GM12865 (cell line): Measurements from ENCODE around the gene SLCO3A1.

ENCODE experiments used
- DNase-seq: peaks from one replicate; pipeline ENCODE4 v3.0.0; 2010; ENCODE audit warnings: low read depth
- H3K4me3 ChIP-seq: 2 replicates; pipeline ENCODE4 v1.5.1; 2011; ENCODE audit warnings: mild to moderate bottlenecking, low read depth, low read length, control low read depth
- TF ChIP-seq, protein P1 (sequence below): IDR thresholded peaks from 2 replicates; pipeline ENCODE4 v1.5.1; 2011; ENCODE audit warnings: low read length, control low read depth, low read depth, inconsistent platforms; ENCODE audit not compliant: insufficient read depth; ENCODE audit errors: missing control alignments

The SLCO3A1 gene

DNA sequence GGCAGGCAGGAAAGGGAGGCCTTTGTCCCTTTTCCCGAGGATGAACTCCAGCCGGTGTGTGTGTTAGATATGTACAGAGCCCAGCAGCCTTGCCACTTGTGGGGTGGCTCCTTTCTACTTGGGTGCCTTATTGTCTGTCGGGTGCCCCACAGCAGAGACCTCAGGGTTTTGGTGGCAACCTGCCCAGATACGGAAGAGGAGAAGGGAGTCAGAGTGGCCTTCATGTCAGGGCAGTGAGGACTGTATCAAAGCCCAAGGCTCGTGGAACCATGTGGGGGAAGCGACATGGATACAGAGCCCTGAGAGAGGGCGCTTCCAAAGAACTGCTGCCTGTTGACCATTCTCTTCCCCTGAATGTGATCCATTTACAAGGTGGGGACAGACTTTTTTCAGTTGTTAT, 166.2 kb downstream of the SLCO3A1 start:
- DNase-seq, result no peak
- H3K4me3 ChIP-seq, result no peak overlapping the region
- TF ChIP-seq, protein P1, sequence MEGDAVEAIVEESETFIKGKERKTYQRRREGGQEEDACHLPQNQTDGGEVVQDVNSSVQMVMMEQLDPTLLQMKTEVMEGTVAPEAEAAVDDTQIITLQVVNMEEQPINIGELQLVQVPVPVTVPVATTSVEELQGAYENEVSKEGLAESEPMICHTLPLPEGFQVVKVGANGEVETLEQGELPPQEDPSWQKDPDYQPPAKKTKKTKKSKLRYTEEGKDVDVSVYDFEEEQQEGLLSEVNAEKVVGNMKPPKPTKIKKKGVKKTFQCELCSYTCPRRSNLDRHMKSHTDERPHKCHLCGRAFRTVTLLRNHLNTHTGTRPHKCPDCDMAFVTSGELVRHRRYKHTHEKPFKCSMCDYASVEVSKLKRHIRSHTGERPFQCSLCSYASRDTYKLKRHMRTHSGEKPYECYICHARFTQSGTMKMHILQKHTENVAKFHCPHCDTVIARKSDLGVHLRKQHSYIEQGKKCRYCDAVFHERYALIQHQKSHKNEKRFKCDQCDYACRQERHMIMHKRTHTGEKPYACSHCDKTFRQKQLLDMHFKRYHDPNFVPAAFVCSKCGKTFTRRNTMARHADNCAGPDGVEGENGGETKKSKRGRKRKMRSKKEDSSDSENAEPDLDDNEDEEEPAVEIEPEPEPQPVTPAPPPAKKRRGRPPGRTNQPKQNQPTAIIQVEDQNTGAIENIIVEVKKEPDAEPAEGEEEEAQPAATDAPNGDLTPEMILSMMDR, result no peak

DNA sequence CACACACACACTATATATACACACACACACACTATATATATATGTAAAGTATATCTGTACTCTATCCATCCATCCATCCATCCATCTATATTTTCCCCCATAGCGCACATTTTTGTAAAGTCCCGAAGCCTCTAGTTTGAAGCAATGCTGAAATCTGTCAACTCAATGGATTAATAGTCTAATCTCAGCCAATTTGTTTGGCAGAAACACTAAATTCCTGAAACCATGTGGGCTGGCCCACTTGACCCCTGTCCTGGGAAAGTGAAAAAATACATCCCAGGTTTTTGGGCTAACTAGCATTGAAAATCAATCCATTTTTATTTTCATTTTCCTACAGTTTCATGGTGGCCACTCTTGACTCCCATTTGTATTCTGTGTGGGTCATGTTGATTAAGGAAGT, 166.7 kb downstream of the SLCO3A1 start:
- H3K4me3 ChIP-seq, result no peak overlapping the region
- TF ChIP-seq, protein P1, result no peak
- DNase-seq, result no peak

DNA sequence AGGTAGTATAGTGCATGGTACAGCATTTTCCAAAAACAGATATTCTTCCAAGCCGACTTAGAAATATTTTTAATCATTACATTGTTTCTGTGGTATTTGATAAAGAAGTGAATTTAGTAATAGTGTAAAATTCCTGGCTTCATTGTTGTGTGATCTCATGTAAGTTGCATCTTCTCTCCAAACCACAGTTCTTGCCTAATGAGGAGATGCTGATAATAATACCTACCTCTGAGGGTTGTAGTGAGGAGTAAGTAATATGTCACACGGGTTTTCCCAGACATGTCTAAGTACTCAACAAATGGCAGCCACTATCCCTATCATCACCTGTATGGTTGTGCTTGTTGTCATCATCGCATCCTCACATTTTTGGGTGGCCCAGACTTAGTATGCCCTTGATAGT, 167.3 kb downstream of the SLCO3A1 start:
- TF ChIP-seq, protein P1, result no peak
- DNase-seq, result no peak
- no peak overlapping the region for H3K4me3 ChIP-seq

DNA sequence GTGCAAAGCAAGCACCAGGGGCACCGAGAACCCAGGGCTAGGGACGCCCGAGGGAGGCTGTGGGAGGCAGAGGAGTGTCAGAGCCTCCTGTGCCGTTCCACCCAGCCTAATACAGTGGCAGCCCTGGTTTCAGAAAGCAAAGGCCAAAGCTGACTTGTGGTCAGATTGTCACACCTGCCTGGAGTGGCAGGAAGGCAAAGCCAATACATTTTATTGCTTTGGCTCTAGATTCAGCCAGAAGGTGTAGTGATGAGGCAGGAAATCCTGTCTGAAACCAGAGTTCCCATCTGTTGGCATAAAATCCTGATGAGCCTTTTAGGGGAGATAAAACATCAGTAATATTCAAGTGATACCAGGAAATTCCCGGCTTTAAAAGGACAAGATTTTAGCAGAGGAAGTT, 168.3 kb downstream of the SLCO3A1 start:
- H3K4me3 ChIP-seq, result no peak overlapping the region
- TF ChIP-seq, protein P1, result no peak
- no peak for DNase-seq

DNA sequence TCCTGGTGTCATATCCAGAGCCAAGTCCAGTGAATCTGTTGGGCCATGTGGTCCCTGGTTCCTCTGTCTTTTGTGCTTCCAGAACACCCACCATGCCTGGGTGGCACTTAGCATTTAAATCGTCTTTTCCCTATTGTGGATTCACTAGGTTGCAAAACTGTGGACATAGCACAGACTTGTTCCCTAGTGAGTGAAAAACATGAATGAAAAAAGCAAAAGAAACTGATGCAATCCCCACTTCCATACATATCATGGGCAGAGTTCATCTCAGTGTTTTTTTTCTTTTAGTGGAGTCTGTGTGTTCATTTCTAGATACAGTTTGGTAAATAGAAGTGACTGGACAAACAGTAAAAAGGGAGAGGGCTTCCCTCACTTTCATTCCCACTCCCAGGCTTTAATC, 170.5 kb downstream of the SLCO3A1 start:
- TF ChIP-seq, protein P1, result no peak

DNA sequence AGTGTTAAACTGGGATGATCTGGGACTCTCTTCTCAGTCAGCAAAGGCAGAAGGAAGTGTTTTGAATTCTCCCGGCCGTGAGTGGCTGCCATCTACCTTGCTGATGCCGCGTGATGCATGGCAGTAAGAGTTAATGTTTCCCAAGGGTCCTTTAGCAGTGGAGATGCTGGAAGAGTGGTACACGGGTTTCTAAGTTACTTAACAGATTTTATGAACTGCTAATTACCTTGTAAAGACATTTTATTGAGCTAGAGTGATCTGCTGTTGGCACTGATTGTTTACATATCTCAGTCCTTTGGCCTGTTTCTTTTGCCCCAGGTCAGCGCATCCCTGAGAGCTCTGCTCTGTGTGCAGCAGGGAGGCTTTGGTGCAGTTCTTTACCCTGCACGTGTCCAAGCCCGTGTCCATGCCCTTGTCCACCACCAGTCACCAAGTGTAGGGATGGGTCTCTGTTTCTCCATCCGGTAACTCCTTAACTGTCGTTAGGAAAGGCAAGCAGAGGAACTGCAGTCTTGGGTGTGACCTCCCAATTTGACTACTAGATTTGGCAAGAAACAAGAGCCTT, 172.3 kb downstream of the SLCO3A1 start:
- TF ChIP-seq, protein P1, result no peak
- H3K4me3 ChIP-seq, result no peak overlapping the region
- no peak for DNase-seq

More for the DNA sequence above, 170.5 kb downstream of the SLCO3A1 start:
- no peak overlapping the region for H3K4me3 ChIP-seq
- no peak for DNase-seq

DNA sequence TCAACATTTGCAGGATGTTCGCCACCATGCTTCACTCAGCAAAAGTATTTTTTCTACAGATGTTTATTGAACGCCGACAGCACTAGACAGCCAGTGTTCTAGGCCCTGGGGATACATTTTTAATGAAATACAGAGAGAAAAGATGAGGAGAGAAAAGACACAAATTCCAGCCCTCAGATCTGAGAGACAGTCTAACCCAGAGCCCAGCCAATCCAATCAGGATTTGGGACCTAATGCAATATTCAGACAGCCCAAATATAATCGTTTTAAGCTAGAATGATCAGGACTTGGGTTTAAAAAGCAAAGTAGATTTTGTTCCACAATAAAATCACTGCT, 174.8 kb downstream of the SLCO3A1 start:
- TF ChIP-seq, protein P1, result no peak
- no peak for DNase-seq
- H3K4me3 ChIP-seq, result no peak overlapping the region
